Osteocyte (in vitro differentiated cells): ENCODE measurements around the gene GLIS1. TPM values are rescaled to one million over a fixed set of nuclear protein-coding genes. Genes with fewer than 3 reads are reported as not detected.
A peak's percentile ranks its signal among the peaks of the same experiment; 100 is the strongest.

Experiments
- DNase-seq: peaks from one replicate; pipeline ENCODE4 v3.0.0; 2021; ENCODE audit warnings: mixed read lengths; ENCODE audit not compliant: unreplicated experiment; ENCODE audit errors: extremely low spot score
- H3K27ac Mint-ChIP-seq: one replicate; pipeline ENCODE4 v1.8.0; 2021; ENCODE audit warnings: mild to moderate bottlenecking, mixed read lengths; ENCODE audit not compliant: unreplicated experiment
- H3K27me3 Mint-ChIP-seq: one replicate; pipeline ENCODE4 v1.8.0; 2021; ENCODE audit warnings: mixed read lengths; ENCODE audit not compliant: unreplicated experiment
- H3K36me3 Mint-ChIP-seq: one replicate; pipeline ENCODE4 v1.8.0; 2021; ENCODE audit warnings: mixed read lengths; ENCODE audit not compliant: unreplicated experiment
- H3K4me1 Mint-ChIP-seq: one replicate; pipeline ENCODE4 v1.8.0; 2021; ENCODE audit warnings: mixed read lengths; ENCODE audit not compliant: unreplicated experiment
- H3K4me3 Mint-ChIP-seq: one replicate; pipeline ENCODE4 v1.8.0; 2021; ENCODE audit warnings: mild to moderate bottlenecking, moderate library complexity, mixed read lengths; ENCODE audit not compliant: unreplicated experiment
- H3K9me3 Mint-ChIP-seq: one replicate; pipeline ENCODE4 v1.8.0; 2021; ENCODE audit warnings: mixed read lengths; ENCODE audit not compliant: unreplicated experiment
- total RNA-seq: library from RNA; stranded (reverse); gene quantifications from 2 replicates; pipeline ENCODE4 v1.2.1, GENCODE V29; 2021
- TF ChIP-seq, protein P1 (sequence below): fragments of 200-600 bp; sonication (generic); IDR thresholded peaks from 2 replicates; pipeline ENCODE4 v1.5.0; 2021; ENCODE audit warnings: antibody characterized with exemption, mild to moderate bottlenecking, moderate library complexity

Gene GLIS1
- total RNA-seq, 1 donor from 2014 or later, result 38.3 TPM

DNA sequence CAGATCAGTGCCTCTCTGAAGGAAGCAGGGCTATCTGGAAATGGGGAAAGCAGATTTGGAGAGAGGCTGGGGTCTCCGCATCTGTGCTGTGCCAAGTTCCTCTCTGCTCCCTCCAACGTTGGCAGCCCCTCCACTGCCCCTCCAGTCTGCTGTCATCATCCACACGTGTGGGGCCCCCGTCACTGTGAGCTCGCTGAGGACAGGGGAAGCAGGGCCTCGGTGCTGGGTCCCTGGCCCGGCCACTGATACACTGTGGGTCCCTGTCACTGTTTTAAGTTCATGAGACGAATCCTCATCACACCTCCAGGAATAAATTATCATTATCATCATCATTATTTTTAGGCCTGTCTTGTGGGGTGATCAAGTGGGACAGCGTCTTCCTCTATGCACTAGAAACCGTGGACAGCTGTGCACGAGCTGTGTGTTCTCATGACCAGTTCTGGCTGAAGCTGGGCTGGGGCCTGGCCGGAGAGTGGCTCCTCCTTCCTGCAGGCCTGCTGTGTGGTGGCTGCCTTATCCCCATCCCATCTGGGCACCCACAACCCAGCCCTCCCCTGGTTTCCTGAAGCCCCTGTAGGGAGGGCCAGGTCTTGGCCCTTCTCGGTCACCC, 227.5 kb downstream of the GLIS1 start:
- H3K4me3 Mint-ChIP-seq, result no peak overlapping the region
- H3K9me3 Mint-ChIP-seq, result no peaks in the 10 kb centered on the region
- no peak for DNase-seq
- no peaks in the 10 kb centered on the region for H3K27me3 Mint-ChIP-seq
- peaks cover 34% of the 10 kb centered on the region for H3K4me1 Mint-ChIP-seq
- peak overlapping the region; percentile 72 for H3K27ac Mint-ChIP-seq
- peaks cover 27% of the 10 kb centered on the region for H3K36me3 Mint-ChIP-seq
- TF ChIP-seq, protein P1, sequence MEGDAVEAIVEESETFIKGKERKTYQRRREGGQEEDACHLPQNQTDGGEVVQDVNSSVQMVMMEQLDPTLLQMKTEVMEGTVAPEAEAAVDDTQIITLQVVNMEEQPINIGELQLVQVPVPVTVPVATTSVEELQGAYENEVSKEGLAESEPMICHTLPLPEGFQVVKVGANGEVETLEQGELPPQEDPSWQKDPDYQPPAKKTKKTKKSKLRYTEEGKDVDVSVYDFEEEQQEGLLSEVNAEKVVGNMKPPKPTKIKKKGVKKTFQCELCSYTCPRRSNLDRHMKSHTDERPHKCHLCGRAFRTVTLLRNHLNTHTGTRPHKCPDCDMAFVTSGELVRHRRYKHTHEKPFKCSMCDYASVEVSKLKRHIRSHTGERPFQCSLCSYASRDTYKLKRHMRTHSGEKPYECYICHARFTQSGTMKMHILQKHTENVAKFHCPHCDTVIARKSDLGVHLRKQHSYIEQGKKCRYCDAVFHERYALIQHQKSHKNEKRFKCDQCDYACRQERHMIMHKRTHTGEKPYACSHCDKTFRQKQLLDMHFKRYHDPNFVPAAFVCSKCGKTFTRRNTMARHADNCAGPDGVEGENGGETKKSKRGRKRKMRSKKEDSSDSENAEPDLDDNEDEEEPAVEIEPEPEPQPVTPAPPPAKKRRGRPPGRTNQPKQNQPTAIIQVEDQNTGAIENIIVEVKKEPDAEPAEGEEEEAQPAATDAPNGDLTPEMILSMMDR, result no peak

DNA sequence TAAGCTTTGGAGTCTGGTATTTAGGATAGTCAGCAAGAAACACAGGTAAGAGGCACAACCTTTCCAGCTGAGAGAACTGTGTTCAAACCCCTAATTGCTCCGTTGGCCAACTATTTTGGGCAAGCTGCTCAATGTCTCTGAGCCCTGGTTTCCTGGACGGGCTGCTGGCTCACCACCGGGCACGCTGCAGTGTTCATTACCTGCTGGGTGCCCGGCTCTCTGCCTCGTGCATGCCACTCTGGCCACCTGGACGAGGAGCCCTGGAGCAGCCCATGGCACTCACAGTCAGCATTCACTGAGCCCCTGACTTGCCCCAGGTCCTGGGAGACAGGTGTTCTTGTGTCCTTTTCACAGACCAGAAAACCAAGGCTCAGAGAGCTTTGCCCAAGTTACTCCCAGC, 228.7 kb downstream of the GLIS1 start:
- Mint-ChIP-seq H3K36me3 (peaks cover 26% of the 10 kb centered on the region), H3K27me3 (no peaks in the 10 kb centered on the region), H3K4me3 (no peak overlapping the region), H3K4me1 (peaks cover 33% of the 10 kb centered on the region), H3K9me3 (no peaks in the 10 kb centered on the region), H3K27ac (no peak overlapping the region)
- DNase-seq, result no peak
- TF ChIP-seq, protein P1, result no peak

DNA sequence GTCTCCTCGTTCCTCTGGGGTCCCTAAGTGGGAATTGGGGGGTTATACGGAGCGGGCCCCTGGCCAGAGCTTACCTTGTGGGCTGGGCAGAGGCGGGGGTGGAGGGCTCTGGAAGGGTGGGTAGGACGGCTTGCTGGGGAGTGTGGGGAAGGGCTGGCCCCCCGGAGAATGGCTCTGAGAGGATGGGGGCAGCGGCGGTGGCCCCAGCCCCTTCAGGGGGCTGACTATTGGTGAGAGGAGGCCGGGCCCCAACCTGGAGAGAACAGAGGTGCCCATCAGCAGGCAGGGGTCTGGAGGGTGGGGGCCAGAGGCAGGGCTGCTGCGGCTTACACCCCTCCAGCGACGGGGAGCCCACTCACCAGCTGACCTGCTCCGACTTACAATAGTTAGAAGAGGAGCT, 229.2 kb downstream of the GLIS1 start:
- no peaks in the 10 kb centered on the region for H3K9me3 Mint-ChIP-seq
- peaks cover 25% of the 10 kb centered on the region for H3K36me3 Mint-ChIP-seq
- DNase-seq, result no peak
- no peaks in the 10 kb centered on the region for H3K27me3 Mint-ChIP-seq
- peaks cover 33% of the 10 kb centered on the region for H3K4me1 Mint-ChIP-seq
- TF ChIP-seq, protein P1, result no peak
- H3K4me3 Mint-ChIP-seq, result no peak overlapping the region
- H3K27ac Mint-ChIP-seq, result no peak overlapping the region

DNA sequence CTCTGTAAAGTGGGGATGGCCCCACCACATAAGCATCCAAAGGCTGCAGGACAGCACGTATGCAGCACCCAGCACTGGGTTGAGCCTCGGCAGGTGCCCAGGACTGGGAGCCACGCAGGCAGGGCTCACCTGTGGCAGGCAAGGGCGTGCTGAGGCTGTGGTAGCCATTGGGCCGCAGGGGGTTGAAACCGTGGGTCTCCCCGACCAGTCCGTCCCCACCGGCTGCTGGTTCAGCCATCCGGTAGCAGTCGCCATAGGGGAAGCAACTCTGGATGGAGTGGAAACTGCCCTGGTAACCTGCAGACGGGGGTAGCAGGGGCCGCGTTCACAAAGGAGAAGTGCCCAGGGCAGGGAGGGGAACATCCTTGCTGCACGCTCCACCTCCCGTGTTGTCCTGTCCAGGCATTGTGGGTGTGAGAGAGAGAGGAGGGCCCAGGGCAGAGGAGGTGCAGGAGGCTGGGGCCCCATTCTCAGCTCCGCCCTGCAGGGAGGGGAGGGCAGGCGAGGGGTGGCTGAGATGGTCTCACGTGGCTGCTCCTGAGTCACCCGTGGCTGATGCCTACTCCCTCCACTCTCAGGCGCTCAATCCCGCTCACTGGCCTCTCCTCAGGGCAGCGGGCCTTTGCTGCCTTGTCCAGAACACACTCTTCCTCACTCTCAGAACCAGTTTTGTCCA, 229.8 kb downstream of the GLIS1 start:
- Mint-ChIP-seq H3K4me1 (peaks cover 30% of the 10 kb centered on the region), H3K27ac (no peak overlapping the region), H3K4me3 (no peak overlapping the region), H3K36me3 (peaks cover 20% of the 10 kb centered on the region), H3K9me3 (no peaks in the 10 kb centered on the region), H3K27me3 (no peaks in the 10 kb centered on the region)
- DNase-seq, result no peak
- TF ChIP-seq, protein P1, result no peak

DNA sequence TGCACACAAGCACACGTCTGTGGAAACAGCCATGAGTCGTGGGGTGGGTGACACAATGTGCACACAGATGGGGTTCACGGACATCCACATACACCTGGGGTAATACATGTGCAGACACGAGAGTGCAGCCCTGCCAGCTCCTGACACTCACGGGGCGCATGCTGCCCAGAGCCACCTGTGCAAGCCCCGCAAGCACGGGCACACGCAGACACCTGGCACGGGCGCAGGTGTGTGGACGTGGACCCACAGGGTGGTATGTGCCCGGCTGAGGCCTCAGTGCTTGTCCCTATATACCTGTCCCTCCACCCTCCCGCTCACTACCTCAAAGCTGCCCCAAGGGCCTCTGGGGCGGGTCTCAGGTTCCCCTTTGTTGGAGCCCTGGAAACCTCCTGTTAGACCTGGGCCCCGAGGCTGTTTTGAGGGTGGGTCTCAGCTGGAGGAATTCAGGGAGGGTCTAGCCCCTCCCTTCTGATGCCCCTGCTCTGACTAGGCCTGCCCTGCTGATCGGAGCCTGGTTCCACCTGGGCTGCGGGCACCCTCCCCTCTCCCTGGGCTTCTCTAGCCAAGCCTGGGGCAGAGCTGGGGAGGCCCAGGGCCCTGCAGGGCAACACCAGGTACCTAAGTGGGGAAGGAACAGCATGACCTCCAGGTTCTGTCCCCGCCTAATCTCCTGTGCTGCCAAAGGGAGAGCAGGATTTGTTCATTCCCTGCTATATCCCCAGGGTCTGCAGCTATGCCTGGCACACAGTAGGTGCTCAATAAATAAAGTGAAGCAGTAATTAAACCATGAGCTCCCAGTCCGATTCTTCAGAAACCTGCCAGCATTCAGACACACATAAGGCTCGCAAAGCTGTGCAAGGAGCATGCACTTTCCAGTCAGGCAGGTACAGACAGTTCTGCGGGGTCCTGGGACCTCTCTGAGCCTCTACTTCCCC, 230.6 kb downstream of the GLIS1 start:
- TF ChIP-seq, protein P1, result no peak
- Mint-ChIP-seq H3K4me1 (peaks cover 30% of the 10 kb centered on the region), H3K27me3 (no peaks in the 10 kb centered on the region), H3K9me3 (no peaks in the 10 kb centered on the region), H3K36me3 (peaks cover 17% of the 10 kb centered on the region), H3K27ac (no peak overlapping the region), H3K4me3 (no peak overlapping the region)
- DNase-seq, result no peak
